Smooth muscle cell (in vitro differentiated cells): Measurements from ENCODE around the gene TXNRD2. TPM values are rescaled to one million over a fixed set of nuclear protein-coding genes. Genes with fewer than 3 reads are reported as not detected.

Source experiments
- DNase-seq: peaks from one replicate; lab custom pipeline; 2025; ENCODE audit not compliant: unreplicated experiment; lab: John Stamatoyannopoulos, UW
- H2AFZ ChIP-seq: fragments of 200-600 bp; sonication (generic); 2 replicates; pipeline ENCODE4 v1.6.0; 2016; ENCODE audit warnings: antibody characterized with exemption, low read depth, mild to moderate bottlenecking
- H3F3A ChIP-seq: fragments of 200-600 bp; sonication (generic); 2 replicates; pipeline ENCODE4 v1.6.0; 2017; ENCODE audit warnings: antibody characterized with exemption, low read depth
- H3K27ac ChIP-seq: fragments of 200-600 bp; sonication (generic); 2 replicates; pipeline ENCODE4 v1.5.1; 2016; ENCODE audit warnings: low read depth, mild to moderate bottlenecking
- H3K27me3 ChIP-seq: fragments of 200-600 bp; sonication (generic); 2 replicates; pipeline ENCODE4 v1.6.1; 2016; ENCODE audit warnings: low read depth, mild to moderate bottlenecking
- H3K36me3 ChIP-seq: fragments of 200-600 bp; sonication (generic); 2 replicates; pipeline ENCODE4 v1.5.1; 2016; ENCODE audit warnings: low read depth
- H3K4me1 ChIP-seq: fragments of 200-600 bp; sonication (generic); 2 replicates; pipeline ENCODE4 v1.5.1; 2016; ENCODE audit warnings: low read depth
- H3K4me2 ChIP-seq: fragments of 200-600 bp; sonication (generic); 2 replicates; pipeline ENCODE4 v1.6.0; 2016; ENCODE audit warnings: mild to moderate bottlenecking
- H3K4me3 ChIP-seq: fragments of 200-600 bp; sonication (generic); 2 replicates; pipeline ENCODE4 v1.5.1; 2016; ENCODE audit warnings: mild to moderate bottlenecking
- H3K79me2 ChIP-seq: fragments of 200-600 bp; sonication (generic); 2 replicates; pipeline ENCODE4 v1.6.0; 2016; ENCODE audit warnings: low read depth, mild to moderate bottlenecking
- H3K9ac ChIP-seq: fragments of 200-600 bp; sonication (generic); 2 replicates; pipeline ENCODE4 v1.6.0; 2016; ENCODE audit warnings: low read depth
- H3K9me3 ChIP-seq: fragments of 200-600 bp; sonication (generic); replicated peaks from 2 replicates; pipeline ENCODE4 v1.5.1; 2016; ENCODE audit warnings: low read depth
- H4K20me1 ChIP-seq: fragments of 200-600 bp; sonication (generic); 2 replicates; pipeline ENCODE4 v1.6.0; 2016; ENCODE audit warnings: low read depth
- WGBS: methylation state at CpG from one replicate; pipeline ENCODE4 v1.1.7; 2016; ENCODE audit warnings: low lambda C conversion rate; 5-methylcytosine and 5-hydroxymethylcytosine counted together
- polyA plus RNA-seq: library from polyadenylated mRNA; unstranded; fragments of >200 nt; fragmentation: Nextera tagmentation; extraction: Ambion mirVana; gene quantifications from 2 replicates; pipeline ENCODE4 v1.2.1, GENCODE V29; 2016
- total RNA-seq: library from RNA; depleted of rRNA; stranded (reverse); fragments of >200 nt; gene quantifications from 2 replicates; pipeline ENCODE4 v1.2.3, GENCODE V29; 2014
- TF ChIP-seq, protein P1 (sequence below): fragments of 200-600 bp; sonication (generic); IDR thresholded peaks from 2 replicates; pipeline ENCODE4 v1.5.1; 2017; ENCODE audit warnings: borderline replicate concordance, mild to moderate bottlenecking, antibody characterized with exemption; ENCODE audit not compliant: insufficient read depth, poor library complexity, severe bottlenecking

The TXNRD2 gene
- total and polyA plus RNA-seq, 2 experiments from 2014 or later, result 3.2 TPM; not detected in 1

- WGBS, result 88% methylated on average over 12 of the region's 12 CpGs
- Histone ChIP-seq H3K9ac (no peak overlapping the region), H3K36me3 (no peaks in the 10 kb centered on the region), H3K4me1 (no peaks in the 10 kb centered on the region), H4K20me1 (peaks cover 30% of the 10 kb centered on the region), H3K4me3 (no peak overlapping the region), H3K27me3 (no peaks in the 10 kb centered on the region), H3K4me2 (no peak overlapping the region), H3K9me3 (no peaks in the 10 kb centered on the region), H3K79me2 (no peaks in the 10 kb centered on the region), H3K27ac (no peak overlapping the region), H3F3A (no peaks in the 10 kb centered on the region), H2AFZ (no peak overlapping the region)
- TF ChIP-seq, protein P1, sequence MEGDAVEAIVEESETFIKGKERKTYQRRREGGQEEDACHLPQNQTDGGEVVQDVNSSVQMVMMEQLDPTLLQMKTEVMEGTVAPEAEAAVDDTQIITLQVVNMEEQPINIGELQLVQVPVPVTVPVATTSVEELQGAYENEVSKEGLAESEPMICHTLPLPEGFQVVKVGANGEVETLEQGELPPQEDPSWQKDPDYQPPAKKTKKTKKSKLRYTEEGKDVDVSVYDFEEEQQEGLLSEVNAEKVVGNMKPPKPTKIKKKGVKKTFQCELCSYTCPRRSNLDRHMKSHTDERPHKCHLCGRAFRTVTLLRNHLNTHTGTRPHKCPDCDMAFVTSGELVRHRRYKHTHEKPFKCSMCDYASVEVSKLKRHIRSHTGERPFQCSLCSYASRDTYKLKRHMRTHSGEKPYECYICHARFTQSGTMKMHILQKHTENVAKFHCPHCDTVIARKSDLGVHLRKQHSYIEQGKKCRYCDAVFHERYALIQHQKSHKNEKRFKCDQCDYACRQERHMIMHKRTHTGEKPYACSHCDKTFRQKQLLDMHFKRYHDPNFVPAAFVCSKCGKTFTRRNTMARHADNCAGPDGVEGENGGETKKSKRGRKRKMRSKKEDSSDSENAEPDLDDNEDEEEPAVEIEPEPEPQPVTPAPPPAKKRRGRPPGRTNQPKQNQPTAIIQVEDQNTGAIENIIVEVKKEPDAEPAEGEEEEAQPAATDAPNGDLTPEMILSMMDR, result no peak
- DNase-seq, result no peak
These were observed 99.1 kb downstream of the TXNRD2 start for GRCh38 chr22:19842393-19843106.

- WGBS, result 94% methylated on average over 8 of the region's 8 CpGs
- no peaks in the 10 kb centered on the region for H3K9me3 ChIP-seq
- H3F3A ChIP-seq, result no peaks in the 10 kb centered on the region
- DNase-seq, result no peak
- no peak overlapping the region for H3K27ac ChIP-seq
- H3K4me3 ChIP-seq, result no peak overlapping the region
- TF ChIP-seq, protein P1, result no peak
- no peak overlapping the region for H2AFZ ChIP-seq
- no peaks in the 10 kb centered on the region for H3K79me2 ChIP-seq
- H3K36me3 ChIP-seq, result no peaks in the 10 kb centered on the region
- H4K20me1 ChIP-seq, result peaks cover 23% of the 10 kb centered on the region
- no peaks in the 10 kb centered on the region for H3K4me1 ChIP-seq
- H3K4me2 ChIP-seq, result no peak overlapping the region
- no peaks in the 10 kb centered on the region for H3K27me3 ChIP-seq
- no peak overlapping the region for H3K9ac ChIP-seq
These were observed 99.8 kb downstream of the TXNRD2 start for GRCh38 chr22:19841641-19842392.

DNA sequence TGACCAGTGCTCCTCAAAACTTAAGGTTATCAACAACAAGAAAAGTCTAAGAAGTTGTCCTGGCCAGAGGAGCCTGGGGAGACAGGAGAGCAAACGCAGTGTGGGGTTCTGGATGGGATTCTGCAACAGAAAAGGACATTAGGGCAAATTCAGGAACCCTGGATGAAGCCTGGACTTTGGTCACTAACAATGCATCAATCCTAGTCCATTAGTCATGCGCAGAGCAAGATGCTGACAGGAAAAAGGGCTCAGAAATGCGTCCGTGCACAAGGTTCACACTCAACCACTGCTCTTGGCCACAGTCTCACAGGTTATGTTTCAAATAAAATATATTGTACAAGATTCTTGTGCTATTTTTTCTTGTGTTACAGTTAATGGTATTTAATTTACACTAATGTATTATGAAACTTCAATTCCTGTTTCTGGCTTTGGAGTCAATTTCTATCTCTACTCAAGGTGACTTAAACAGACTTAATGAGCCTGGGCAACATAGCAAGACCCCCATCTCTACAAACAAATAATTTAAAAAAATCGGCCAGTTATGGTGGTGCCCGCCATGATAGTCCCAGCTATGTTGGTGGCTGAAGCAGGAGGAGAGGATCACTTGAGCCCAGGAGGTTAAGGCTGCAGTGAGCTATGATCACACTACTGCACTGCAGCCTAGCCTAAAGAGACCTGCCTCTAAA lies 100.5 kb downstream of the TXNRD2 start:
- H2AFZ ChIP-seq, result no peak overlapping the region
- no peak overlapping the region for H3K4me2 ChIP-seq
- H3K36me3 ChIP-seq, result no peaks in the 10 kb centered on the region
- TF ChIP-seq, protein P1, result no peak
- H3K4me1 ChIP-seq, result no peaks in the 10 kb centered on the region
- H4K20me1 ChIP-seq, result peaks cover 16% of the 10 kb centered on the region
- H3K9ac ChIP-seq, result no peak overlapping the region
- H3K79me2 ChIP-seq, result no peaks in the 10 kb centered on the region
- H3K9me3 ChIP-seq, result no peaks in the 10 kb centered on the region
- no peak overlapping the region for H3K27ac ChIP-seq
- no peaks in the 10 kb centered on the region for H3K27me3 ChIP-seq
- H3K4me3 ChIP-seq, result no peak overlapping the region
- 84% methylated on average over 6 of the region's 6 CpGs for WGBS
- H3F3A ChIP-seq, result no peaks in the 10 kb centered on the region
- DNase-seq, result no peak
